Measurements from ENCODE around the gene CFAP92. TPM values are rescaled to one million over a fixed set of nuclear protein-coding genes. Genes with fewer than 3 reads are reported as not detected.
"Not testable (repeated sequence)": the region's sequence is repeated elsewhere in the genome, so short reads cannot be mapped to it uniquely, and the experiment has no call there.

CFAP92 gene
- polyA plus RNA-seq, 3 donors, result 0.95 to 1.9 (median 1.6) TPM

DNA sequence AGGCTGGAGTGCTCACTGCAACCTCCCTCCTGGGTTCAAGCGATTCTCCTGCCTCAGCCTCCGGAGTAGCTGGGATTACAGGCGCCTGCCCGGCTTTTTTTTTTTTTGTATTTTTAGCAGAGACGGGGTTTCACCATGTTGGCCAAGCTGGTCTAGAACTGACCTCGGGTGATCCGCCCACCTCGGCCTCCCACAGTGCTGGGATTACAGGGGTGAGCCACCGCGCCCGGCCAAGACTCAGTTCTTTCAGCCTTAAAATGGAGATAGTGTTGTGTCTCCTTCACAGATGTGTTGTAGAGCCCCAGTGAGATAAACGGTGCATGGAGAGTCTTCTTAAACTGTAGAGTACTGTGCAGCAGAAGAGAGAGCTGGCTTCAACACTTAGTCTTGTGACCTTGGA is 113.4 kb downstream of the CFAP92 start:
- DNase-seq (ENCODE audit: extremely low read depth in 1 of 11, low read depth in 9 of 11, low spot score in 4 of 11), result not testable (repeated sequence)

DNA sequence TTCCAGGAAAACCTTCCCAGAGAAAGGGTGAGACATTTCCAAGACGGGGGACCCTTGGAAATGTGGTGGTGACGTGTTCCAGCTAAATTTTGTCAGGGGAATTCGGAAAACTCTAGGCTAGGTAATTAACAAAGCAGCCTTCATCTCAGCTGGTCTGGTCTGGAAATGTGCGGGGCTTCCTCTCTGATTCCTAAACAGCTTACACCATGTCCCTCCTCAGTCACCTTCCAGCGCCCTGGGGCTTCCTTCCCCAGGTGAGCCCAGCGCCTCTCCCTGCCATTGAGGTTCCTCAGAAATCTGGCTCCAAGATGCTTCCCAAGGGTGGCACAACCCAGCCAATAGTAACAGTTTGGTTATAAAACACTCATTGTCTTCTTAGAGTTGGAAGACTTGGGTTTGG is 113.9 kb downstream of the CFAP92 start:
- no peak for DNase-seq (ENCODE audit: extremely low read depth in 1 of 11, low read depth in 9 of 11, low spot score in 4 of 11)

DNA sequence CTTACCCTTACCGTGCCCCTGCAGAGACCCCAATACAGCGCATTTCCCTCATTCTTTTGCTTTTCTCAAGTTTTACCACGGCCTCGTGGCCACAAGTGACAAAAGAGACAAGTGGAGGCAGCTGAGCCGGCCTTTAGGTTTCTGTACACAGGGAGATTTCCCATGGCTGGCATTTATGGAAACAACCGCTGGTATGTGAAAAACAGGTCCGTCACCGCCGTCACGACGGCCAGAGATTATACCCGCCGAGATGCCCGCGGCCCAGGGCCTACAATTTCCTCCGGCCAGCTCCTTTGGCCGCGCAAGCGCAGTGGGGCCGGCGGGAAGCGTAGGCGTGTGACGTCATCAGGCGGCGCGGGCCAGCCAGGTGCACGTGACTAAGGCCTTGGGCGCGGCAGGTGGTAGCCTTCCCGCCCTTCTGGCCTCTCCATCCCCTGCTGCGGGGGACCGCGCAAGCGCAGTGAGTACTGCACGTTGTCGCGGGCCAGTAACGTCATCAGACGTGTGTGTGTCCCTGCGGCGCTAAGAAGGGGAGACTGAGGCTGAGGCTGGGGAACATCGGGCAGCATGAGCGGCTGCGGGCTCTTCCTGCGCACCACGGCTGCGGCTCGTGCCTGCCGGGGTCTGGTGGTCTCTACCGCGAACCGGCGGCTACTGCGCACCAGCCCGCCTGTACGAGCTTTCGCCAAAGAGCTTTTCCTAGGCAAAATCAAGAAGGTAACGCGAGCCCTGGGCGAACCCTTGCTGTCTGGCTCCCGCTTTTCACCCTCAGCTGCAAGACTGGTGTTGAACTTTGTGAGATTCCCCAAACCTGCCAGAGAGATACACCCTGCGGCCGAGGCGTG is 114.5 kb downstream of the CFAP92 start, which contains the start of gene ACAD9:
Gene ACAD9, plus strand, starts transcription at position 496 of the 845 bp plus-strand sequence. Its CDS starts 72 bp downstream, at position 568.
- peak; percentile 92 to 98 (median 97) for DNase-seq (ENCODE audit: extremely low read depth in 1 of 11, low read depth in 9 of 11, low spot score in 4 of 11)

DNA sequence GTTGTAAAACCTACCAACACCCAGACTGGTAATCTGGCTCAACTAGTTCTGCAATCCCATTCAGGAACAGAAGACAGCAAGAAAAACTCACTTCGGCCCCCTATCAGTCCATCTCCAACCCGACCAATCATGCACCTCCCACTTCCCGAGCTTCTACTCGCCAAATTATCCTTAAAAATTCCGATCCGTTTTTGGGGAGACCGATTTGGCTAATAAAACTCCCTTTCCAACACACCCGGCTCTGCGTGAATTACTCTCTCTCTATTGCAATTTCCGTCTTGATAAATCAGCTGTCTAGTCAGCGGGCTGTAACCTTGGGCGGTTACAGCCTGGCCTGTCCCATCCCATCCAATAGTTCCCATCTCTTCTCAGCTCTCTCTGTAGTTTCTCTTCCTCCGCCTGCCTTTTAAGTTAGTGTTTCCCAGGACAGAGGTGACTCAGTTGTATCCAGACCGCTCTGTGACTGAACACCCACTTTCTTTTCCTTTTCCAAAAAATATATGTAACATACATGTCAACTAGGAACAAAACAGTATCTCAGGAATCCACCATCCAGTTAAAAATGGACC is 115.2 kb downstream of the CFAP92 start:
- DNase-seq (ENCODE audit: extremely low read depth in 1 of 11, low read depth in 9 of 11, low spot score in 4 of 11), result peak in 2 of 11 donors; percentile 9 to 28

DNA sequence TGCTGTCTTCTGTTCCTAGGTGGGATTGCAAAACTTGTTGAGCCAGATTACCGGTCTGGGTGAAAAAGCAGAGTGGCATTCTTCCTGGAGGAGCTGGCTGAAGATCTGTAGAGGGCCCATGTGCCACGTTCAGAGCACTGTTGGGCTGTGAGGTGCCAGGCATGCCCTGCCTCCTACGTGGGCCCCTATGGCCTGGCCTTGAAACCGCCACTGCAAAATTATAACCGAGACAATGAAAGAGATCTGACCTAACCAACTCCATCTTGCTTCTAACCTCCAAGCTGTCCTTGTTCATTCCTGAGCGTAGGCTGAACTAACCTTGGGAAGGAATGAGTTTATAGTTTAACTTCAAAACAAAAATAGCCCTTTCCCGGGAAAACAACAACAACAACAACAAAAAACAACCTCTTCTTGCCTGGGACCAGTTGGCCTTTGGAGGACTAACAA is 115.8 kb downstream of the CFAP92 start:
- no peak for DNase-seq (ENCODE audit: extremely low read depth in 1 of 11, low read depth in 9 of 11, low spot score in 4 of 11)

DNA sequence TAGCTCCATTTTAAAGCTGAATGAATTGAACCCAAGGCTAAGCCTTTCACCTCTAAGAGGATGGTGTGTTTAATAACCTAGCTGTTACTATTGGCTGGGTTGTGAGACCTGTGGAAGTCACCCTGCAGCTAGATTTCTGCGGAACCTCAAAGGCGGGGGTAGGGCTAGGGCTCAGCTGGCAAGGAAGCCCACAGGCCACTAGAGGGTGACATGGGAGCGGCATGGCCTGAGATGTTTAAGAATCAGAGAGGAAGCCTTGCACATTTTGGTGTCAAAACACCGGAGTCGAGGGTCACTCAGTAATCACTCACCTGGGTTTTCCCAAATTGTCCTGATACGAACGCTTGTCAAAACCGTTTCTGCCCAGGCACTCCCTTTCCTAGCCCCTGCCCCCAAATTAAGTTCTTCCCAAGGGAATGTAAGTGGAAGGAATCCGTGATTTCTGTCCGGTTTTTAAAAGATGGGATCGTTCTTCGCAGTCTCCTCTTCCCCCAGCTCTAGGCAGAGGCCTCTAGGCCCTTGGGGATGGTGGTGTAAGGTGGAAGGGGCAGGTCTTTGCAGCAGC is 118.2 kb downstream of the CFAP92 start:
- peak in 1 of 11 donors; percentile 17 for DNase-seq (ENCODE audit: extremely low read depth in 1 of 11, low read depth in 9 of 11, low spot score in 4 of 11)

DNA sequence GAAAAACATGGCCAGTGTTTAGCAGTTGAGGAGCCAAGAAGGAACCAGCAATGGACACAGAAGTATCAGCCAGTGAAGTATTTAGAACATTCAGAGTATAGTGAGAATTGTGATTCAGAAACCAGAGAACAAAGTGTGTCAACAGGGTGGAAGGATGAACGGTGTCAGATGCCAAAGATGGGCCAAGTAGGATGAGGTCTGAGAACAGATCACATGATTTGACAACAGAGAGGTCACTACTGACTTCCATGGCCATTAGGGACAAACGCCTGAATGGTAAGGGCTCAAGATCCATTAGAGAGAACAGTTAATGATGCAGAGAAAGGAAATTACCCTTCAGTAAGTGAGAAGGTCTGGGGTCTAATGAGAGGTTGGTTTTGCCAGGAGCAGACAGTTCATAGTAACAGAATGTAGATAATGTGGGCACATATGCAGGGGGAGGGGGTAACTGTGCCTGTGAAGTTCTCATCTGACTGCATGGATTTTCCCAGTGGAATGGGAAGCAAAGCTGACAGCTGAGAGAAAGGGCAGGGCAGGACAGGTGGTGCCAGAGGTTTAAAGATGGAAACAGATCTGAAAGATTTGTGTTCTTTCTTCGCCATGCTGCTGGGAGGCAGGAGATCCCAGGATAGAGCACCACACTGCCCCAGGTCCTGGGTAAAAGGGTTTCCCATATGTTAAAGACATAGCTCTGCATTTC is 119.2 kb downstream of the CFAP92 start:
- no peak for DNase-seq (ENCODE audit: extremely low read depth in 1 of 11, low read depth in 9 of 11, low spot score in 4 of 11)

DNA sequence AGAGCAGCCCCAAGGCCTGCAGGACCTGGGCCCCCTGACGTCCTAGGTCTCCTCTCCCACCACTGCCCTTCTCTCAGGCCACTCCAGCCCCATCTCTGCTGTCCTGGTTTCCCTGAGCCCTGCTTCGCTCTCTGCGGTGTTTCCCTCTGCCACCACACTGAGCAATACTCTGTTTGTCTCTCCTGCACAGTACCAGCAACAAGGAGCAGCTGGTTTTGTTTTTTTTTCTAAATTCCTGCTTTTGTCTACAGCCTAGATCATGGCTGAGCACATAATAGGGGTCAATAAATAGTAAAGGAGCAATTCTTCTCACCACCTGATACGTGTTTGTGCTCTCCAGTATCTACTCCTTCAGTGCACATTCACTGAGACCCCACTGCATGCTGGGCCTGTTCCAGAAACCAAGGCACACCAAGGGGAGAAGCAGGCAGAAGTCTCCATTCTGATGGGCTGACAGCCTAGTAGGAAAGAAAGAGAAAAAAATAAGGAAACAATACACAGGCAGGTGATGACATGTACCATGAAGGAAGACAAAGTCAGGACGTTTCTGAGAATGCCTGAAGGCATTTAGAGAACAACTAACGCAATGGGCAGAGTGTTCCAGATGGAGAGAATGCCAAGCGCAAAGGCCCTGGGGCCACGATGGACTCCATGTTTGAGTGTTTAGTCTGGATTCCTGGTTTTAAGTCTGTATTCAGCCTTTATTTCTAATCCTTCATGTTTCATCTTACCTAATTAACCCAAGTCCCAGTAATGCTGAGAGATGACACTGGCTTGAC is 120.4 kb downstream of the CFAP92 start:
- DNase-seq (ENCODE audit: extremely low read depth in 1 of 11, low read depth in 9 of 11, low spot score in 4 of 11), result no peak

DNA sequence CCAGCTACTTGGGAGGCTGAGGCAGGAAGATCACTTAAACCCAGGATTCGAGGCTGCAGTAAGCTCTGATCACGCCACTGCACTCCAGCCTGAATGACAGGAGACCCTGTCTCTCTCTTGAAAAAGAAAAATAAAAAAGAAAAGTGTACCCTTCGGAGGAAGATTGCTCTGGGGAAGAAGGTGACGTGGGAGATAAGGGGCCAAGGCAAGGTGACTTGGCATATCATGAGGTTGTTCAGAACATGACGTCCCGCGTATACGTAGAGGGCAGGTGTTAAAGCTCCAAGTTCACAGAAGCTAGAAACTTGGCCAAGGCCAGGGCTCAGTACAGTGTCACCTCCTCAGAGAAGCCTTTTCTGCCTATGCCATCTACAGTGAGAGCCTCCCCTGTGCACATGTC is 121.1 kb downstream of the CFAP92 start:
- no peak for DNase-seq (ENCODE audit: extremely low read depth in 1 of 11, low read depth in 9 of 11, low spot score in 4 of 11)

DNA sequence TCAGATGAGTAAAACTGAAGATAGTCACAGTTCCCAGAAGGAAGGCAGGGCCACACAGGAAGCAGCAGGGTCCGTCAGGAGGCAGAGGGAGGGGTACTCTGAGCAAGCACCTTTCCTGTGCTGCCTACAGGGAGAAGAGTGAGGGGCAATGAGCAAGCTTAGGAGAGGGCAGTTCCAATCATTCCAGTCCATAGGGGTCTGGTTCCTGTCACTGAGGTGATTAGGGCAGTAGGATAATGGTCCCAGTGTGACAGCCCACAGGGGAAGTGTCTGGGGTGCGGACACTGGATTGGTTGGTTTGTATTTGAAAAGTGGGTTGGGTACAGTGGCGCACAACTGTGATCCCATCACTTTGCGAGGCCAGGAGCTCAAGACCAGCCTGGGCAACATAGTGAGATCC is 121.6 kb downstream of the CFAP92 start:
- DNase-seq (ENCODE audit: extremely low read depth in 1 of 11, low read depth in 9 of 11, low spot score in 4 of 11), result no peak

DNA sequence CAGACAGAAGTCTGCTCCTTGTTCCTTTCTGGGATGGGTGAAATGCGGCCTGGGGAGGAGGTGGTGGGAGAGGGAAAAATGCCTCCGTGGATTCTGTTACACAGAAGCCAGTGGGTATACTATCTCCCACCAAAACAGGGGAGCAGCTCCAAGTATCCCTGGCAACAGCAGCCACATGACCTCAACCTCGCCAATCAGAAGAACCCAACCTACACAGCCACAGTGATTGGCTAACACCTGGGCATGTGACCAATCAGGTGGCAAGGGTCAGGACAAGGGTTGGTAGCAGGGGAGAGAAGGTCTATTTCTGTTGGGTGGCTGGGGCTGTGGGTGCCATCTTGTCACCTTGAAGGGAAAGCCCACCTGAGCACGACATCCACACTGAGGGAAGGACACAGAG is 123.5 kb downstream of the CFAP92 start:
- DNase-seq (ENCODE audit: extremely low read depth in 1 of 11, low read depth in 9 of 11, low spot score in 4 of 11), result no peak

DNA sequence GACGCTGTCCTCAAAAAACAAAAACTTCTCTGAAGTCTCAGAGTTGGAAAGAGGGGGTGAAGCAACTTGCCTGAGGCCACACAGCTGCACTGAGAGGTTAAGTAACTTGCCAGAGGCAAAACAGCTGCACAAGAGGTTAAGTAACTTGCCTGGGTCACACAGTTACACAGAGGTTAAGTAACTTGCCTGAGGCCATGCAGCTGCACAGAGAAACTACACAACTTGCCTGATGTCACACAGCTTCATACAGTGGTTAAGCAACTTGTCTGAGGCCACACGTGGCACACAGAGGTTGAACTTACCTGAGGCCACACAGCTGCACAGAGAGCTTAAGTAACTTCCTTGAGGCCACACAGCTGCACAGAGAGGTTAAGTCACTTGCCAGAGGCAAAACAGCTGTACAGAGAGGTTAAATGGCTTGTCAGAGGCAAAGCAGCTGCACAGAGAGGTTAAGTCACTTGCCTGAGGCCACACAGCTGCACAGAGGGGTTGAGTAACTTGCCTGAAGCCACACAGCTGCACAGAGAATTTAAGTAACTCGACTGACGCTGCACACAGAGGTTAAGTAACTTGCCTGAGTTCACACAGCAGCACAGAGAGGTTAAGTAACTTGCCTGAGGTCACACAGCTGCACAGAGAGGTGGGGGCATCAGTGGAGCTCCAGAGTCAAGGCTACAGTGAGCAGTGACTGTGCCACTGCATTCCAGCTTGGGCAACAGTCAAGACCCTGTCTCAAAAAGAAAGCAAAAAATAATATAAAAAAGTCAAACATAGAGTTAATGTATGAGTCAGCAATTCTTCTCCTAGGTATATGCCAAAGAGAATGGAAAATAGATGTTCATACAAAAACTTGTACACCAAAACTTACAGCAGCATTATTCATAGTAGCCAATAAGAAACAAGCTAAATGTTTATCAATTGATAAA is 126.4 kb downstream of the CFAP92 start:
- DNase-seq (ENCODE audit: extremely low read depth in 1 of 11, low read depth in 9 of 11, low spot score in 4 of 11), result no peak

DNA sequence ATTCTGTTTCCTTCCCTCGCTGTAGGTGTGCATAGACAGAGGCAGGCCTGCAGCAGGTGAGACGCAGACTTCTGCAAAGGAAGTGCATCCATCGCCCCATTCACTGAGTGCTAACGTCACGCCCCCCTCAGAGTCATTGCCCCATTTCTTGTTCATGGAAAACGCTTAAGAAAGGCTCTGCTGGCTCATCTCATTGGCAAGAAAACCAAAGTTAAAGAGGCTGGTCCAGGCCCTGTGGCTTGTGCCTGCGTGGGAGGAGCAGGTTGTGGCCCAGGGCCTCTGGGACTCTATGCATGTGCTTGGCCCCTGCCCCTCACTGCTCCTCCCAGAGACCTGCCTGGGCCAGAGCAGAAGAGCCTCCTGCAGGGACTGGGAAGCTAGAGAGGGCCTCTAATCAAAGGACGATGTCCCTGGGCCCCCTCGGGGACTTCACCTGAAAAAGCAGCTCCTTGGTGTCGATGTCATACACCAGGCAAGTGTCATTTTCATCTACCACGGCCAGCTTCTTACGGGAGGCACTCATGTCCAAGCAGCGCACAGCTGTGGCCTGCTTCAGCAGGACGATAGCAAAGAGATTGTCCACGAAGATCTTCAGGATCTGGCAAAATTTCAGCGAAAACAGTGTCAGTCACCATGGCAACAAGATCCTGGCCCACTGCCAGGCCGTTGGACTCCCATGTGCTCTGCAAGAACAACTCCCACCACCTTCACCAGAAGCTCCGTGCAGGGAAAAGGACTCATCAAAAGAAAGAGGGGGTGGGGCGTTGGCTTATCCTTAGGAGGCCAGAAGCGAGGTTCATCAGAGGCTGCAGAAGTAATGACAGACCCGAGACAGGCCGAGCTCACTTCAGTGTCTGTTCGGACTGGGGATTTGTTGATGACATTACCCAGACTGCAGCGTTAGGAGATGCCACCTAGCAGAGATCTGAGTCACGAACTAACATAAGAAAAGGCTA is 128.7 kb downstream of the CFAP92 start:
- DNase-seq (ENCODE audit: extremely low read depth in 1 of 11, low read depth in 9 of 11, low spot score in 4 of 11), result peak in 2 of 11 donors; percentile 33 to 51

DNA sequence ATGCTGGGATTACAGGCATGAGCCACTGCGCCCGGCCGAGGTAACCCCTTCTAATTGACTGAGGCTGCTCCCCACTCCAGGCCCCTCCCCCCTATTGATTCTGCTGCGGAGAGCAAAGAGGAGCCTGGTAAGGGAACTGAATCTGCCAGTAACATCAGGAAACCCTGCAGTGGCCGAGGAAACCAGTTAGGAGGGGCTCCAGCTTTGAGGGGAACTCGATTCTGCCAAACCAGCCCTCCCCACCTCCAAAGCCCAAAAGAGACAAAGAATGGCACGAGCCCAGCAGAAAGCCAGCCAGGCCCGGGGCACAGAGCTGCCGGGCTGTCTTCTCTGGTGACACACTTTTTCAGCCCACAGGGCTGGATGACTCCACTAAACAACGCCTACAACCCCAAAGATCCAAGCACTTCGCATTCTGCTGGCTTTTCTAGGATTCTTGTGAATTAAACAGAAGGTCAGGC is 129.5 kb downstream of the CFAP92 start:
- no peak for DNase-seq (ENCODE audit: extremely low read depth in 1 of 11, low read depth in 9 of 11, low spot score in 4 of 11)

DNA sequence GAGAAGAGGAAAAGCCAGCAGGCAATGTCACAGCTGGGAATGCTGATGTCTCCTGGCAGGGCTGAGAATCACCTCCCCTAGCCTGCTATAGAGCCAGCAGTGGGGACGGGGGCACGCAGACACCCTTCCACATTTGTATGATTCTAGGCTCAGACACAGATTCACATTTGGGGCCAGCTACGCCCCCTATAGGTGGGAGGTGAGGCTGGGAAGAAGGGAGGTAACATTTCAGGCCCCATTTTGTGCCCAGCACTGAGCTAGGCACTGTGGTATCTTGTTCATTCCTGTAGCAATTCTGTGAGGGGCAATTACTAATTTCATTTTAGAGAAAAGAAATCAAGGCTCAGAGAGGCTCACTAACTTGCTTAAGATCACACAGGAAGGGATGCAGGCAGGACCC is 130.3 kb downstream of the CFAP92 start:
- DNase-seq (ENCODE audit: extremely low read depth in 1 of 11, low read depth in 9 of 11, low spot score in 4 of 11), result no peak

DNA sequence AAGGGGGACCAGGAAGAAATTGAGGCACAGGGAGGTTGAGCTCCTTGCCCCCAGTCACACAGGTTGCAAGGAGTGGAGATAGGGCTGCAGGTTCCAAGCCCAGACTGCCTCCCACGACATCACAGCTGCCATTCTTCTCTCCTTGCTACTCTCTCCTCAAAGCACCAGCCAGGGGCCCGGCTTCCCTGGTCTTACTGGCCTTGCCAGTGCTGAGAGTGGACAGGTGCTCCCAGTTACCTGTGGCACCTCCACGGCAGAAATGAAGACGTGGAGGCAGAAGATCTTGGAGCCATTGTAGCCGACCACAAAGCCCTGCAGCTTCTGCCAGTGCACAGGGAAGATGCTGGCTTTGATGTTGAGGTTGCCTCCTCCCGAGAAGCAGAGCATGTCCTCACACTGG is 132.4 kb downstream of the CFAP92 start:
- DNase-seq (ENCODE audit: extremely low read depth in 1 of 11, low read depth in 9 of 11, low spot score in 4 of 11), result no peak
